HEK293 (cell line): ENCODE results near the gene FHIT.

Experiments
- CTCF ChIA-PET: fragments of 350-600 bp; formaldehyde crosslinking; extraction: SDS; loops from one replicate; lab custom pipeline; 2021; ENCODE audit warnings: antibody characterized with exemption; lab: Yijun Ruan, JAX
- POLR2A ChIA-PET: fragments of 300-600 bp; formaldehyde crosslinking; extraction: SDS; loops from one replicate; lab custom pipeline; 2020; ENCODE audit warnings: antibody characterized with exemption, inconsistent platforms; lab: Yijun Ruan, JAX
- H3K27ac ChIP-seq: fragments of 200-500 bp; sonication (Bioruptor generic); 2 replicates; pipeline ENCODE4 v1.5.1; 2014; ENCODE audit warnings: low read depth, low read length, control low read depth, inconsistent platforms; ENCODE audit errors: extremely low read depth
- H3K36me3 ChIP-seq, 2 experiments: fragments of 200-500 bp in 1 of 2; sonication (Bioruptor generic) in 1 of 2; 1 replicate in 1 of 2; 2 replicates in 1 of 2; pipeline ENCODE4 v1.5.1; 2014 to 2017; ENCODE audit warnings: inconsistent platforms in 2 of 2, low read length in 2 of 2; ENCODE audit not compliant: control insufficient read depth in 2 of 2, insufficient read depth in 1 of 2
- H3K4me1 ChIP-seq: fragments of 200-500 bp; sonication (Bioruptor generic); 2 replicates; pipeline ENCODE4 v1.5.1; 2014; ENCODE audit warnings: mild to moderate bottlenecking, low read length, inconsistent platforms; ENCODE audit not compliant: control insufficient read depth, insufficient read depth
- H3K4me3 ChIP-seq: 2 replicates; pipeline ENCODE4 v1.5.1; 2011; ENCODE audit warnings: low read depth, mild to moderate bottlenecking, control low read depth, low read length, moderate library complexity
- H3K9me3 ChIP-seq: fragments of 200-500 bp; sonication (Bioruptor generic); 2 replicates; pipeline ENCODE4 v1.5.1; 2014; ENCODE audit warnings: low read depth, low read length, inconsistent platforms; ENCODE audit not compliant: control insufficient read depth, insufficient read depth
- BCL6B ChIP-seq: fragments of 450-650 bp; formaldehyde crosslinking; IDR thresholded peaks from 2 replicates; pipeline ENCODE4 v1.5.1; 2017; ENCODE audit warnings: missing biosample characterization, missing genetic modification characterization
- GLIS1 ChIP-seq: fragments of 450-650 bp; formaldehyde crosslinking; IDR thresholded peaks from 2 replicates; pipeline ENCODE4 v1.5.1; 2016; ENCODE audit warnings: missing biosample characterization, missing genetic modification characterization
- KLF10 ChIP-seq: fragments of 450-650 bp; IDR thresholded peaks from 2 replicates; pipeline ENCODE4 v1.5.1; 2018; ENCODE audit warnings: missing biosample characterization, mild to moderate bottlenecking, missing genetic modification characterization
- OSR2 ChIP-seq: fragments of 450-650 bp; formaldehyde crosslinking; IDR thresholded peaks from 2 replicates; pipeline ENCODE4 v1.5.1; 2016; ENCODE audit warnings: missing biosample characterization, missing genetic modification characterization
- OVOL3 ChIP-seq: fragments of 450-650 bp; formaldehyde crosslinking; IDR thresholded peaks from 2 replicates; pipeline ENCODE4 v1.5.1; 2016; ENCODE audit warnings: missing biosample characterization, missing genetic modification characterization
- PBX3 ChIP-seq: sonication (generic); formaldehyde crosslinking; IDR thresholded peaks from 2 replicates; pipeline ENCODE4 v1.8.1; 2022; ENCODE audit warnings: mild to moderate bottlenecking, moderate library complexity, missing genetic modification reagents
- SP7 ChIP-seq: fragments of 450-650 bp; formaldehyde crosslinking; IDR thresholded peaks from 2 replicates; pipeline ENCODE4 v1.5.1; 2016; ENCODE audit warnings: missing biosample characterization, missing genetic modification characterization
- YY2 ChIP-seq: fragments of 450-650 bp; formaldehyde crosslinking; IDR thresholded peaks from 2 replicates; pipeline ENCODE4 v1.5.1; 2016; ENCODE audit warnings: missing biosample characterization, missing genetic modification characterization
- ZFP37 ChIP-seq: fragments of 450-650 bp; formaldehyde crosslinking; IDR thresholded peaks from 2 replicates; pipeline ENCODE4 v1.5.1; 2016; ENCODE audit warnings: missing biosample characterization, missing genetic modification characterization
- ZFP41 ChIP-seq: fragments of 450-650 bp; formaldehyde crosslinking; IDR thresholded peaks from 2 replicates; pipeline ENCODE4 v1.5.1; 2016; ENCODE audit warnings: missing biosample characterization, missing genetic modification characterization, borderline replicate concordance
- ZNF112 ChIP-seq: fragments of 450-650 bp; formaldehyde crosslinking; IDR thresholded peaks from 2 replicates; pipeline ENCODE4 v1.5.0; 2017; ENCODE audit warnings: missing biosample characterization, missing genetic modification characterization
- ZNF133 ChIP-seq: fragments of 450-650 bp; formaldehyde crosslinking; IDR thresholded peaks from 2 replicates; pipeline ENCODE4 v1.5.1; 2016; ENCODE audit warnings: missing biosample characterization, missing genetic modification characterization
- ZNF140 ChIP-seq: fragments of 450-650 bp; formaldehyde crosslinking; IDR thresholded peaks from 2 replicates; pipeline ENCODE4 v1.5.1; 2016; ENCODE audit warnings: missing biosample characterization, missing genetic modification characterization
- ZNF18 ChIP-seq: fragments of 450-650 bp; formaldehyde crosslinking; IDR thresholded peaks from 2 replicates; pipeline ENCODE4 v1.5.1; 2016; ENCODE audit warnings: missing biosample characterization, missing genetic modification characterization
- ZNF211 ChIP-seq: fragments of 450-650 bp; formaldehyde crosslinking; IDR thresholded peaks from 2 replicates; pipeline ENCODE4 v1.5.1; 2016; ENCODE audit warnings: low read depth, missing biosample characterization, missing genetic modification characterization
- ZNF302 ChIP-seq: fragments of 450-650 bp; formaldehyde crosslinking; IDR thresholded peaks from 2 replicates; pipeline ENCODE4 v1.5.1; 2016; ENCODE audit warnings: missing biosample characterization, missing genetic modification characterization, low read depth
- ZNF311 ChIP-seq: fragments of 450-650 bp; formaldehyde crosslinking; IDR thresholded peaks from 2 replicates; pipeline ENCODE4 v1.5.1; 2017; ENCODE audit warnings: missing biosample characterization, missing genetic modification characterization, borderline replicate concordance
- ZNF354C ChIP-seq: fragments of 450-650 bp; formaldehyde crosslinking; IDR thresholded peaks from 2 replicates; pipeline ENCODE4 v1.5.1; 2016; ENCODE audit warnings: missing biosample characterization, missing genetic modification characterization, low read depth, borderline replicate concordance
- ZNF394 ChIP-seq: fragments of 450-650 bp; formaldehyde crosslinking; IDR thresholded peaks from 2 replicates; pipeline ENCODE4 v1.5.1; 2016; ENCODE audit warnings: missing biosample characterization, missing genetic modification characterization, mild to moderate bottlenecking, moderate library complexity, borderline replicate concordance
- ZNF433 ChIP-seq: fragments of 450-650 bp; formaldehyde crosslinking; IDR thresholded peaks from 2 replicates; pipeline ENCODE4 v1.5.1; 2016; ENCODE audit warnings: missing biosample characterization, missing genetic modification characterization, low read depth
- ZNF501 ChIP-seq: fragments of 450-650 bp; formaldehyde crosslinking; IDR thresholded peaks from 2 replicates; pipeline ENCODE4 v1.5.1; 2016; ENCODE audit warnings: missing biosample characterization, missing genetic modification characterization
- ZNF558 ChIP-seq: fragments of 450-650 bp; formaldehyde crosslinking; IDR thresholded peaks from 2 replicates; pipeline ENCODE4 v1.5.1; 2016; ENCODE audit warnings: missing biosample characterization, missing genetic modification characterization
- ZNF560 ChIP-seq: fragments of 450-650 bp; formaldehyde crosslinking; IDR thresholded peaks from 2 replicates; pipeline ENCODE4 v1.5.1; 2017; ENCODE audit warnings: missing biosample characterization, missing genetic modification characterization, borderline replicate concordance

Gene FHIT

GRCh38 chr3:60703956-60704736 is 547.1 kb downstream of the FHIT start:
- H3K4me1 ChIP-seq, result peaks cover 11% of the 10 kb centered on the region; the same call in 1 of the 2 replicates
- TF ChIP-seq ZNF501 (tag by site-specific recombination) (no peak), ZNF354C (tag by site-specific recombination) (no peak), ZNF133 (no peak), ZNF211 (tag by site-specific recombination) (no peak), ZNF560 (tag by site-specific recombination) (no peak), ZFP41 (no peak), ZFP37 (tag by site-specific recombination) (no peak), BCL6B (tag by site-specific recombination) (0 out of 2 replicates have a peak, but pooled peaks have one; percentile 39), ZNF18 (tag by site-specific recombination) (no peak)
- ChIA-PET POLR2A (no interaction called here), CTCF (interaction anchor here (0.7 kb wide), 1 partner anchor 51 kb away, joined by 3 read pairs; no protein-coding TSS in a partner anchor)
- H3K9me3 ChIP-seq, result no peaks in the 10 kb centered on the region
- H3K36me3 ChIP-seq, result no peaks in the 10 kb centered on the region
- no peak overlapping the region for H3K27ac ChIP-seq
- no peak overlapping the region for H3K4me3 ChIP-seq

- TF ChIP-seq SP7 (peak; percentile 70), ZNF112 (tag by site-specific recombination) (no peak)
- CTCF ChIA-PET, result no interaction called here
- H3K4me1 ChIP-seq, result peaks cover 6% of the 10 kb centered on the region; the same call in 1 of the 2 replicates
- H3K9me3 ChIP-seq, result no peaks in the 10 kb centered on the region
- no peak overlapping the region for H3K27ac ChIP-seq
- POLR2A ChIA-PET, result no interaction called here
- H3K4me3 ChIP-seq, result no peak overlapping the region
- H3K36me3 ChIP-seq, result no peaks in the 10 kb centered on the region
Measured at GRCh38 chr3:60703008-60703407, 548.2 kb downstream of the FHIT start.

DNA sequence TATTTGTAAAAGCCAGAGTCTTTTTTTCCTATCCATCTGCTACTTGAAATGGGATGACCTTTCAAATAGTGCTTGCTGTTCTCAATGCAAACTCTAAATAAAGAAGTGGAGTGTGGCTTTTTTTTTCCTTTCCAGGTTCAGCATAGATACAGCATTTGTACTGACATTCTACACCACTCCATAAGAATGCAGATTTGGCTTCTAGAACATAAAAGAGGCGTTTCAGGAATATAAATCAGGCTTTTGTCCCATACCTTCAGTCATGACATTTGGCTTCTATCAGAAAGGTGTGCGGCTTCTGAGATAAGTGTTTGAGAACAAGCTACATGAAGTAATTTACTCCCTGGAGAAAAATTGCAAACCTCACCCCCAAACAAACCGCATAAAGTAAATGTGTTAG is 553.1 kb downstream of the FHIT start:
- POLR2A ChIA-PET, result no interaction called here
- Histone ChIP-seq H3K4me3 (no peak overlapping the region), H3K36me3 (no peaks in the 10 kb centered on the region)
- CTCF ChIA-PET, result interaction anchor here (0.6 kb wide), 1 partner anchor 128 kb away, joined by 5 read pairs; no protein-coding TSS in a partner anchor
- no peak for TF ChIP-seq ZNF558 (tag by site-specific recombination)
- TF ChIP-seq, all 188 proteins: peak for 0
- H3K4me1 ChIP-seq, result peaks cover 3% of the 10 kb centered on the region; the same call in 1 of the 2 replicates
- H3K9me3 ChIP-seq, result no peaks in the 10 kb centered on the region
- H3K27ac ChIP-seq, result no peak overlapping the region

DNA sequence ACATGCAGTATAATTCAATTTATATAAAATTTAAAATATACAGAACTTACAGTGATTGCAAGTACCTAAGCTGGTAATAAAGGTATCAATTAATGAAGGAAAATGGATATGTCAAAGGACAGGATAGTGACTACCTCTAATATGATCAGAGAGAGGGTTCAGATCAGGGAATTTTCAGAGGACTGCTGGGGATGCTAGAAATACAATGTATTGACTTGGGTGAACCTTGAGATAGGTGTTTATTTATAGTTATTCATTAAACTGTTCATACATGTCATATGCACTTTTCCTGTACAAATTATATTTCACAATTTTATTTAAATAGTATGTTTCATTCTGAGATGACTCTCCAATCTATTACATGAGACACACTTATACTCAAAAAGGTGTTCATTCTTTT is 554.1 kb downstream of the FHIT start:
- peaks cover 3% of the 10 kb centered on the region; the same call in 1 of the 2 replicates for H3K4me1 ChIP-seq
- H3K4me3 ChIP-seq, result no peak overlapping the region
- POLR2A ChIA-PET, result no interaction called here
- CTCF ChIA-PET, result no interaction called here
- H3K27ac ChIP-seq, result no peak overlapping the region
- H3K36me3 ChIP-seq, result no peaks in the 10 kb centered on the region
- no peaks in the 10 kb centered on the region for H3K9me3 ChIP-seq
- no peak for TF ChIP-seq ZNF433
- no peak for TF ChIP-seq ZNF311 (tag by site-specific recombination)
- TF ChIP-seq KLF10 (tag by site-specific recombination), result no peak
- no peak for TF ChIP-seq YY2 (tag by site-specific recombination)
- TF ChIP-seq PBX3 (CRISPR knock-in tag), result no peak
- no peak for TF ChIP-seq OSR2 (tag by site-specific recombination)
- no peak for TF ChIP-seq OVOL3 (tag by site-specific recombination)
- no peak for TF ChIP-seq GLIS1 (tag by site-specific recombination)
- no peak for TF ChIP-seq ZNF394 (tag by site-specific recombination)
- no peak for TF ChIP-seq ZNF302 (tag by site-specific recombination)
- no peak for TF ChIP-seq ZNF140 (tag by site-specific recombination)
